ENCODE results near the gene GCNT2.

- no peak for TF ChIP-seq CTCF (conservative IDR thresholded peaks at IDR 0.05; ENCODE audit: low read depth, low read length)
- TF ChIP-seq EZH2phosphoT487 (IDR thresholded peaks at IDR 0.05; ENCODE audit: borderline replicate concordance, low read length): no peak
- TF ChIP-seq EZH2 (IDR thresholded peaks at IDR 0.05; ENCODE audit: low read length, unreplicated experiment): no peak
Measured at GRCh38 chr6:10513544-10513943, 7.6 kb upstream of the GCNT2 start.
